ENCODE data around the gene HS6ST1. TPM values are rescaled to one million over a fixed set of nuclear protein-coding genes. Genes with fewer than 3 reads are reported as not detected.

HS6ST1 gene
- total and polyA plus RNA-seq, 2 donors (not counting 1 experiment from before 2014, with no cell fraction given): 7.8 to 22.7 TPM

DNA sequence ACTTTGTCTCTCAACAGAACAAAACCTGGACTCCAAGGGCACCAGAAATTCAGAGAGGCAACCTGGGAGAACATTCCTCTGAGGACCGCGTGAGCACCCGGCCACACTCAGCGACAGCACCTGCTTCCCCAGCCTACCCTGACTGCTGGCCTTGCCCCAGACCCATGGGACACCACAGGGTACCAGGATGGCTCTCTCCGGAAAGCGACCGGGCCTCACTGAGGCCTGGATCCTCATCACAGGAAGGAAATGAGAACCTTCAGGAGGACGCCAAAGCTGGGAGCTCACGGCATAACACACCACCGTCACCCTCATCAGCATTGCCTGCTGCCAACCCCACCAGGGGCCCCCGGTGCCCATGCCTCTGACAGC, 38.9 kb downstream of the HS6ST1 start:
- ATAC-seq (ENCODE audit: low read depth) (no peak), DNase-seq (no peak)
- no peaks in the 10 kb centered on the region for H3K79me2 ChIP-seq (ENCODE audit: control insufficient read depth, insufficient read depth, low read length)
- Mint-ChIP-seq H3K9me3 (ENCODE audit: insufficient read depth) (no peaks in the 10 kb centered on the region), H3K4me3 (no peak overlapping the region), H3K27me3 (no peaks in the 10 kb centered on the region), H3K4me1 (peaks cover 39% of the 10 kb centered on the region), H3K27ac (peak overlapping the region; percentile 75)
- H3K9me3 ChIP-seq (ENCODE audit: control extremely low read depth in 1 of 3, control insufficient read depth in 2 of 3, insufficient read depth in 1 of 3, low read length in 2 of 3): peaks cover 0 to 13% (median 4%) of the 10 kb centered on the region in 3 donors
- CTCF ChIA-PET: interaction anchor here (0.7 kb wide), 1 partner anchor 852 kb away, joined by 5 read pairs; no protein-coding TSS in a partner anchor
- no peak overlapping the region for H3K27ac ChIP-seq (ENCODE audit: low read length in 2 of 2)
- no peaks in the 10 kb centered on the region for H3K27me3 ChIP-seq (replicated peaks in 1 of 4; ENCODE audit: control extremely low read depth in 1 of 4, control insufficient read depth in 3 of 4, insufficient read depth in 4 of 4, low read length in 3 of 4)
- no peak overlapping the region for H3K4me3 ChIP-seq (ENCODE audit: control extremely low read depth in 1 of 5, extremely low read depth in 1 of 5, insufficient read depth in 1 of 5, low read depth in 2 of 5, low read length in 4 of 5)
- peak overlapping the region; percentile 50 for H3K4me2 ChIP-seq (replicated peaks; ENCODE audit: low read depth, low read length, poor library complexity, severe bottlenecking)
- POLR2A ChIA-PET: no interaction called here
- no peak overlapping the region for H3K9ac ChIP-seq (ENCODE audit: low read length)
- no peak for TF ChIP-seq EZH2 (IDR thresholded peaks at IDR 0.05; ENCODE audit: borderline replicate concordance, insufficient read depth, low read depth, low read length, poor library complexity, severe bottlenecking)
- TF ChIP-seq, protein P1, sequence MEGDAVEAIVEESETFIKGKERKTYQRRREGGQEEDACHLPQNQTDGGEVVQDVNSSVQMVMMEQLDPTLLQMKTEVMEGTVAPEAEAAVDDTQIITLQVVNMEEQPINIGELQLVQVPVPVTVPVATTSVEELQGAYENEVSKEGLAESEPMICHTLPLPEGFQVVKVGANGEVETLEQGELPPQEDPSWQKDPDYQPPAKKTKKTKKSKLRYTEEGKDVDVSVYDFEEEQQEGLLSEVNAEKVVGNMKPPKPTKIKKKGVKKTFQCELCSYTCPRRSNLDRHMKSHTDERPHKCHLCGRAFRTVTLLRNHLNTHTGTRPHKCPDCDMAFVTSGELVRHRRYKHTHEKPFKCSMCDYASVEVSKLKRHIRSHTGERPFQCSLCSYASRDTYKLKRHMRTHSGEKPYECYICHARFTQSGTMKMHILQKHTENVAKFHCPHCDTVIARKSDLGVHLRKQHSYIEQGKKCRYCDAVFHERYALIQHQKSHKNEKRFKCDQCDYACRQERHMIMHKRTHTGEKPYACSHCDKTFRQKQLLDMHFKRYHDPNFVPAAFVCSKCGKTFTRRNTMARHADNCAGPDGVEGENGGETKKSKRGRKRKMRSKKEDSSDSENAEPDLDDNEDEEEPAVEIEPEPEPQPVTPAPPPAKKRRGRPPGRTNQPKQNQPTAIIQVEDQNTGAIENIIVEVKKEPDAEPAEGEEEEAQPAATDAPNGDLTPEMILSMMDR (IDR thresholded peaks at IDR 0.05): no peak
- intact Hi-C loops (cut with micrococcal nuclease): no loop called here
- H2AFZ ChIP-seq (ENCODE audit: insufficient read depth, low read depth, low read length, poor library complexity, severe bottlenecking): no peak overlapping the region
- WGBS (ENCODE audit: insufficient coverage): 14% methylated on average over 9 of the region's 11 CpGs
- H4K20me1 ChIP-seq (ENCODE audit: control insufficient read depth, insufficient read depth, low read length, poor library complexity, severe bottlenecking): peaks cover 38% of the 10 kb centered on the region
- H3K36me3 ChIP-seq (replicated peaks in 1 of 2; ENCODE audit: control extremely low read depth in 1 of 2, control insufficient read depth in 1 of 2, extremely low read depth in 1 of 2, insufficient read depth in 2 of 2, low read length in 1 of 2): peaks cover 0 to 11% of the 10 kb centered on the region in 2 experiments
- H3K4me1 ChIP-seq (ENCODE audit: control insufficient read depth in 2 of 2, insufficient read depth in 2 of 2, low read length in 2 of 2): peaks cover 21 to 33% of the 10 kb centered on the region in 2 donors

DNA sequence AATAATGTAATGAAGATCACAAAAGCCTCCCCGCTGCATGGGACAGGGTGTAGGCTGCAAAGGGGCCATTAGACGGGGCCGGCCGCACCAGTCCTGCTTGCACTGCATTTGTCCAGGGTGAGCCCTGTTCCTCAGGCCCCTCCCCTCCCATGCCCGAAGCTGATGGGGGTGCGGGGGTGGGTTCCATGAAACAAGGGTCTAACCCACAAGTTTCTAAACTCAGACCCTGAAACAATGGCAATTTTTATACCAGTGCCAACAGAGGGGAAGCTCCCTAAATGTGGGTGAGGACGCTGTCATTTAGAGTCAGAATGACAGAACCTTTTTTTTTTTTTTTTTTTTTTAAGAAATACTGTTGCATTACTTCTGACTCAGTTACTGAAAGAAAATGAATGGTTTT, 39.7 kb downstream of the HS6ST1 start:
- intact Hi-C loops (cut with micrococcal nuclease): no loop called here

More for the DNA sequence above, 39.7 kb downstream of the HS6ST1 start:
- H3K9me3 Mint-ChIP-seq (ENCODE audit: insufficient read depth): peaks cover 2% of the 10 kb centered on the region
- H3K9ac ChIP-seq (ENCODE audit: low read length): no peak overlapping the region
- peaks cover 35% of the 10 kb centered on the region for H3K4me1 Mint-ChIP-seq
- peaks cover 37% of the 10 kb centered on the region for H4K20me1 ChIP-seq (ENCODE audit: control insufficient read depth, insufficient read depth, low read length, poor library complexity, severe bottlenecking)
- ATAC-seq (ENCODE audit: low read depth) (no peak), DNase-seq (no peak)
- H3K27me3 Mint-ChIP-seq: no peaks in the 10 kb centered on the region
- H3K79me2 ChIP-seq (ENCODE audit: control insufficient read depth, insufficient read depth, low read length): no peaks in the 10 kb centered on the region
- ChIA-PET POLR2A (interaction anchor here (0.6 kb wide), 1 partner anchor 1171 kb away, joined by 4 read pairs; no protein-coding TSS in a partner anchor), CTCF (interaction anchor here (0.7 kb wide), 1 partner anchor 851 kb away, joined by 5 read pairs; no protein-coding TSS in a partner anchor)
- peaks cover 0 to 15% of the 10 kb centered on the region in 2 experiments for H3K36me3 ChIP-seq (replicated peaks in 1 of 2; ENCODE audit: control extremely low read depth in 1 of 2, control insufficient read depth in 1 of 2, extremely low read depth in 1 of 2, insufficient read depth in 2 of 2, low read length in 1 of 2)
- no peak overlapping the region for H3K4me2 ChIP-seq (replicated peaks; ENCODE audit: low read depth, low read length, poor library complexity, severe bottlenecking)
- TF ChIP-seq, protein P1 (IDR thresholded peaks at IDR 0.05): no peak
- TF ChIP-seq EZH2 (IDR thresholded peaks at IDR 0.05; ENCODE audit: borderline replicate concordance, insufficient read depth, low read depth, low read length, poor library complexity, severe bottlenecking): no peak
- H3K27me3 ChIP-seq (replicated peaks in 1 of 4; ENCODE audit: control extremely low read depth in 1 of 4, control insufficient read depth in 3 of 4, insufficient read depth in 4 of 4, low read length in 3 of 4): no peaks in the 10 kb centered on the region
- no peak overlapping the region for H3K4me3 Mint-ChIP-seq
- peaks cover 1 to 19% (median 11%) of the 10 kb centered on the region in 3 donors for H3K9me3 ChIP-seq (ENCODE audit: control extremely low read depth in 1 of 3, control insufficient read depth in 2 of 3, insufficient read depth in 1 of 3, low read length in 2 of 3)
- WGBS (ENCODE audit: insufficient coverage): 100% methylated on average over 1 of the region's 7 CpGs
- H2AFZ ChIP-seq (ENCODE audit: insufficient read depth, low read depth, low read length, poor library complexity, severe bottlenecking): no peak overlapping the region
- H3K27ac ChIP-seq (ENCODE audit: low read length in 2 of 2): no peak overlapping the region
- H3K4me3 ChIP-seq (ENCODE audit: control extremely low read depth in 1 of 5, extremely low read depth in 1 of 5, insufficient read depth in 1 of 5, low read depth in 2 of 5, low read length in 4 of 5): no peak overlapping the region
- no peak overlapping the region for H3K27ac Mint-ChIP-seq
- H3K4me1 ChIP-seq (ENCODE audit: control insufficient read depth in 2 of 2, insufficient read depth in 2 of 2, low read length in 2 of 2): peaks cover 21 to 33% of the 10 kb centered on the region in 2 donors

All from B cell (primary cell).